ENCODE measurements around the gene CADPS.

Gene CADPS

GRCh38 chr3:62676689-62677271 lies 198.4 kb downstream of the CADPS start:
- no peak for DNase-seq

DNA sequence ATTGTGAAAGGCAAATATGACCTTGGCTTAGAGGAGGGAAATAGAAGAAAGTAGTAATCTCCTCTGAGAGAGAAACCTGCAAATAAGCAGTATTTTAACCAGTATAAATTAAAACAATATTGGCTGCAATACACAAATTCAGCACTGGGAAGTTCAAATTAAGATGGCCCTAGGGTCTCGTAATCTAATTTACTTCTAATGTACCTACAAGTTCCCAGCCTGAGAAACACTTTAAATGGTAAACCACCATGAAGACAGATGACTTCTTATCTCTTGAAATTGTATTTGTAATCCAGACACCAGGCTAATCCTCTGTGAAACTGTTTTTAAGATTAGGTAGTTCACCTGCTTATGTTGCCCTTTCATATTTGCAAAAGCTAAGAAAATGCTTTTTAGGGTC lies 199.7 kb downstream of the CADPS start:
- DNase-seq: no peak

- no peak for DNase-seq
Measured at GRCh38 chr3:62672988-62673313, 202.3 kb downstream of the CADPS start.

DNA sequence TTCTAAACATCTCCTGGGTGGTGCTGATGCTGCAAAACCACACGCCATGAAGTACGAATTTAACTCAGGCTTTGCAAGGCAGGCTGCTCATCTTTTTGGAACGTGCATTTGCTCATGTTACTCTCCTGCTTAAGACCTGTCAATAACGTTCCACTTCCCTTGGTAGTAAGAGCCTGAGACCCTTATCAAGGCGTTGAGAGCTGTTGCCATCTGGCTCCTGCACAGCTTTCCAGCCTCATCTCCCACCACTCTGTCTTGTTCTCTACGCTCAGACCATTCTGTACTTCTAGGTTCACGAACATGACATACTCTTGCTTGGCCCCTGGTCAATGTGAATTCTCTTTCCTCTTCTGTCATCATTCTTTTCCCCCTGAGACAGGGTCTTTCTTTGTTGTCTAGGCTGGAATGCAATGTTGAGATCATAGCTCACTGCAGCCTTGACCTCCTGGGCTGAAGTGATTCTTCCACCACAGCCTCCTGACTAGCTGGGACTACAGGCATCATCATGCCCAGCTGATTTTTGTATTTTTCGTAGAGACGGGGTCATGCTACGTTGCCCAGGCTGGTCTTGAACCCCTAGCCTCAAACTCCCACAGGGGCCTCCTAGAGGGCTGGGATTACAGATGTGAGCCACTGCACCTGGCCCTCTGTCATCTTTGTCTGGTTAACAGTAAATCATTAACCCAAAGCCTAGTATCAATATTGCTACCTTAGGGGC lies 202.8 kb downstream of the CADPS start:
- DNase-seq: no peak

DNA sequence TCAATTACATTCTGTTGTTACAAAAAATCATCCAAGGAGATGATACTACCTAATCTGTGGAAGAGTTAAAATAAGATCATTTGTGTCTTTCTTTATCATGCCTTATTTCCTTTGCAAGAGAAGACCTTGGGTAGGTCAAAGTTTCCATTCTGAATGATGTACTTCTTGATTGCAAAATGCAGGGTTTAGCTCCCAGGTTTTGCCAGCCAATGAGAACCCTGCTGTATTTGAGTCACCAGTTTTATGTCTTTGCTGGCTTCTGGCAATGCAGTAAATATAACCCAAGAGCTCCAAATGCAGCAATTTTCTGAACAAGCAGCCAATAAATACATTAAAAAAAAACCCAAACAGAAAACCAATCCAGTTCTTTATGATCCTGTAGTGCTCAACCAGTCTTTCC lies 204.9 kb downstream of the CADPS start:
- no peak for DNase-seq

GRCh38 chr3:62669161-62669560 lies 206.1 kb downstream of the CADPS start:
- no peak for DNase-seq

DNA sequence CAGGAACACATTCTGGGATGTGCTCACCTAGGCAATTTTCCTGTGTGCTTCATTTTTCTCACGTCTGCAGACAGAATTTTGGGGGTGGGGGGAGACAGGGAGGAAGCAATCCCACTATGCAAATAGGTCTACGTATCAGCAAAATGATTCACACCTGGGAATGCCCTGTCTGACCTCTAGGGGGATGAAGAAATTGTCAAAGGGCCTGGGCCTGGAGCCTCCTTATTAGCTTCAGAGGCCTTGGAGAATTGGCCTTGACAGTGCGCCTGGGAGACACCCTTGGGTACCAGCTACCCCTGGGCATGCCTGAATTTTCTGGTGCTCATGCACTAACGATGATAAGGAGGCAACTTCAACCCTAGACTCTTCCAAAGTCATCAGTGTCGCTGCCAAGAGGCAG lies 207.5 kb downstream of the CADPS start:
- no peak for DNase-seq

- no peak for DNase-seq
Measured at GRCh38 chr3:62665627-62666437, 209.4 kb downstream of the CADPS start.

GRCh38 chr3:62662677-62663076 lies 212.5 kb downstream of the CADPS start:
- DNase-seq: no peak

DNA sequence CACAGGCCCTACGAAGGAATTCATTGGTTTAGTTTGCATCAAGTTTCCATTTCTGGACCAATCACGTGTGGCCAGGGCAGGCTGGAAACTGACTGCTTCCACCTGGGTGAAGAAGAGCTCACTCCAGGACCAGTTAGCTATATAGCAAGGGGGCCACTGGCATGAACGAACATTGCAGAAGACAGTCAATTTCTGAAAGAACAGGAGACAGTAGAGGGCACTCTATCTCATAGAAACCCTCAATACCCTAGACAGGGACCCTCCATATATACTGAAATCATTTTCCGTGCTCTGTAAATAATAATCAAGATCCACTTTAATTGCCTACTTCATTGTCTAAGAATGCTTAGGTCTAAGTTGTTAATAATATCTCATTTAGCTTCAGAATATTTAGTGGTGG lies 215.6 kb downstream of the CADPS start:
- no peak for DNase-seq

GRCh38 chr3:62655691-62656063 lies 219.5 kb downstream of the CADPS start:
- DNase-seq: no peak

DNA sequence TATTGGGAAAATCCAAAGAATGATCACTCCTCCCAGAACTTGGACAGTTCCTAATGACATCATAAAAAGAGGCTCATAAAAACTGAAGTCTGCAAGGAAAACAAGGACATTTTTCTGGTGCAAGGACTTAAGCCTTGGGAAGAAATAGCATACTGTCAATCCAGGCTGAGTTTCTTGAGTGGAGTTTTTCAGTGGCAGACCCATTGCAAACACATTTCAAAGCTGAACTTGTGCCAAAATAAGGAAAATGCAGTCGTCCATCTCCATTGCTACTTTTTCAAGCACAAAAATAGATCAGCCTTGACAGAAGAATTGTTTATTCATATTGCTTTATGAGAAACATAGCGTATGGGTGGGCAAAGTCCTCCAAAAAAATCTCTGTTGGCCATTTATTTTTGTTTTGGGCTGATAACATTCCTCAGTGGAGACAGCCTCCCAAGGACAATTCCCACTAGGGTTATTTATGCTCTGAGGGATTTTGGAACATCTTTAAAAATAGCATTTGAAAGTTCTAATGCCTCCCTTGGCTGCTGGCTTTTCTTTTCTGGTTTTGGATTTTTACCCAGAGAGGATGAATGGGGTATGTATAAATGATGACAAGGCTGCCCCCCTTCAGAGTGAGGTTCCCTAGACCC lies 220.0 kb downstream of the CADPS start:
- no peak for DNase-seq

DNA sequence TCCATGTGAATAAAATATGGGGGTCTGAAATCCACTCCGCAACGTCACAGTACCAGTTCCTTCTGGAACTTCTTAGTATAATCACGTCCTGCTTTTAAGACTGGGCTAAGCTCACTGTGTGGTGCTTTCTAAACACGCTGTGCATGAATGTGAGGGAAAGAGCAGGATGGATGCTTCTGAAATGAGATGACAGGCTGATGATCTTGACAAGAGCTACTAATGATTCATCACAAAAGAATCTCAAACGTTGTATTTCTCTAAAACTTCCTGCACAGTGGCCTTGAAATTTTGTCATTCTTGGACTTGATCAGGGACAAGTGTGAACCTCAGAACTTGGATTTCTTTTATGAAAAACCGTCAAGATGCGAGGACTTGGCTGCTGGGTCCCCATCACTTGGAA lies 221.4 kb downstream of the CADPS start:
- no peak for DNase-seq

DNA sequence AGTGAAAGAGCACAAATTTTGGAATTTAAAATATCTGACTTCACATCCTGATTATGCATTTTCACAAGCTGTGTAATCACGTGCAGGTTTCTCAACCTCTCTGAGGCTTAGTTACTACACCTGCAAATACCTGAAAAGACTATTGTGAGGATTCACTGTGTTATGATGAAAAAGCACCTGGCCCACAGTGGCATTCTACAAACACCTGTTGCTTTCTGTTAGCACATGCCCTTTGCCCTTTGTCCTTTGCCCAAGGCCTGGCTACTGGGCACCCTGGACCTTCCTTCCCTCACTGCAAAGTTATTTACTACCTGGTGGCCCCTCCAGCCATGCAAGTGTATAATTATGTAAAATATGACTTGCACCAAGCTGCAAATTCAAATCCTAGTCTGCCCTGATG lies 227.5 kb downstream of the CADPS start:
- no peak for DNase-seq

- no peak for DNase-seq
Measured at GRCh38 chr3:62644493-62644892, 230.7 kb downstream of the CADPS start.

- no peak for DNase-seq
Measured at GRCh38 chr3:62638316-62638715, 236.9 kb downstream of the CADPS start.

- DNase-seq: no peak
Measured at GRCh38 chr3:62636235-62636826, 238.9 kb downstream of the CADPS start.

- no peak for DNase-seq
Measured at GRCh38 chr3:62632510-62633294, 242.5 kb downstream of the CADPS start.

DNA sequence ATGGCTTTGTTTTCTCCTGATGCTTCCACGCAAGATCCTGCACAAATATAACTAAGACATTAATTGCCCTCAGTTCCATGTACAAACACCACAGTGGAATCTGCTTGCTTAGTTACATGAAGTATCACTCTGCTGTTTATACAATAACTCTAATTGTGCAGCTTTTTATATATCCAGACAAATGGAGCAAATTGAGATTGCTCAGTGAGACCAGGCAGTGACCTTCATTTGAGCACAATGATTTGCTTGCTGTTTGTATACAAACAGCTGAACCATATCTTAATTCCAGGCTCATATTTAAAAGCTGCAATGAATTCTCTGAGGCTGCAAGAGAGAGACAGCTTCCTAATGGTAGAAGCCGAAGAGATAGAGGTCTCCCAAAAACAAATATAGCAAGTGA lies 243.7 kb downstream of the CADPS start:
- DNase-seq: no peak

DNA sequence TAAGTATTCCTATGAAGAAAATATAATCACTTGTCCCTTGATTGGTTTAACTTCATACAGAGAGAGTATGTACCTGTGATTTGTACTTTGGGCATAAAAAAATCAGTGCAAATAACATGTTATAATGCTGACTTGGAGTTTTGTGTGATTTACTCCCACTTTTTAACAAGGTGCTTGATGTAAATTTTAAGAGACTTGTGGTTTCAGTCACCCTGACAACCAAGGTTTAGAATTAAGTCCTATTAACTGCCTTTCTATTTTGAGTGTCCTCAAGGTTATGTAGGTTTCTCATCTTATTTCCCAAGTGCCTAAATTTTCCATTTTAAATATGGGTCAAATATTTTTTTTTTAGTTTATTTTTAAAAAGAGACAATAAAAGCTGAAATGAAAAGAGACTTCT lies 244.6 kb downstream of the CADPS start:
- DNase-seq: no peak

GRCh38 chr3:62625268-62625667 lies 249.9 kb downstream of the CADPS start:
- DNase-seq: no peak

DNA sequence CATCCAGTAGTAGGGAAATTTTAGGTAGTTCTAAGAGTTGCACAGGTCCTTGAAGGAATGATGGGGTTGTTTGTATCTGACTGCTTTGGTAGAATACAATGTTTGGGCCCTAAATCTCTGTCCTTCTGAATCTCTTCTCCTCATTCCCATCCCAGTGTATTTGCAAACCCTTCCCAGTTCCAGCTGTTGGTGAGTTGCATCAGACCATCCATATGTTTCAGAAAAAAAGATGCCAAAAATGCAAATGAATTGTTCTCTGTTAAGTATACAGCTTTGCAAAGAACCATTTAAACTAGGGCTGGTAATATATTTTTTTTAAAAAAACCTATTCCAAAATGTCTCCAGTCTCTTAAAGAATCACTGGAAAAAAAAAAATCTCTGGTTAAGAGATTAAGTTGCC lies 251.0 kb downstream of the CADPS start:
- no peak for DNase-seq

Data from CD4-positive, alpha-beta T cell treated with Interleukin-4 for 4 hours (primary cell).